GM03348 (cell line): Measurements from ENCODE around the gene ING4.
A peak's percentile ranks its signal among the peaks of the same experiment; 100 is the strongest.

Experiments
- DNase-seq: peaks from one replicate; pipeline ENCODE4 v3.0.0; 2012; ENCODE audit warnings: low spot score

Gene ING4

DNA sequence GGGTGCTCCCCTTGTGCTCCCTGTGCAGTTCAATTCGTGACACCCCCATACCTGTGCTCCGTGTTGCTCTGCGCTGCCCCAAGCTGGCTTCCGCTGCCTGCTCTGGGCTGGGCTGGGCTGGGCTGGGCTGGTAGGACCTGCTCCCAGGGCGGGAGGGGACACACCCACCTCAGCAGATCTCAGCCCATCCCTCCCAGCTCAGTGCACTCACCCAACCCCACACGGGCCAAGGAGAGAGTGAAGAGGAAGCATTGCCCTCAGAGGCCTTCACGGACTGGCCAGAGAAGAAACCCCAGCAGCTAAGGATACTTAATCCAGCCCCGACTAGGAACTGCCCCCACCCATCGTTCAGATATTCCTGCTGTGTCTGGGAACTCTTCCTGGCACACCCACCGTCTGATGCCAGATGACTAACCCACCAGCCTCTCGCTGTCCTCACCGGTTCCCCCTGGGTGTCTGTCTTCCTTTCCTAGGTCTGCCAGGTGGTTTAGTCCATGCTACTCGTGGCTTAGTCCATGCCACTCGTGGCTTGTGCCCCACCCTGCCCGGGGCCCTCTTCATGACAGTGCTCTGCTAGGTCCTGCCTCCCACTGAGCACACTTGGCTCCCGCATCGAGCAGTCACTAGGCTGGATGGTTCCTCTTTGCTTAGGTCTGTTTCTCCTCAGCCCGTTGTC is 26.9 kb downstream of the ING4 start, which contains the start of gene LPAR5:
LPAR5 (minus strand) TSS at position 104 of the 676 bp plus-strand sequence. CDS start 14,711 bp downstream, outside the sequence.
- DNase-seq, result peak; percentile 55

DNA sequence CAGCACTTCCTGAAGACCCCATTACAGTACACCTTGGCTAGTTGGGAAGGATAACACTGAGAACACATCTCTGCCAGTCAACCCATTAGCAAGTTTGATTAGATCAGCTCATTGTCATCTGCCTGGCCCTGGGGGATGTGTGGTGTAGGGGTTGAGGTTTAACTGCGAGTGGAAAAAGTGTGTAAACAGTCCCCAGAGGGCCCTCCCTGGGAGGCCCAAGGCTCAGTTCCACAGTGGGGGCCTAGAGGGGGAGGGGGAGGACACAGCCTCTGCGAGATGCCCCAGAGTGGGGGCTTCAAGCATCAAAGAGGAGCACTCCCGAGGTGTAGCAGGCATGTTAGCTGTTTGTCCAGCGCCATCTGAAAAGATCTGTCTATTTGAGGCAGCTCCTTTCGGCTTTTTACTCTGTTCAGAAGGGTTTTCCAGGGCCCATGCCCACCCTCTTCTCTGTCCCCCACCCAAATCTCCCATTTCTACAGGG is 27.5 kb downstream of the ING4 start:
- DNase-seq, result no peak

DNA sequence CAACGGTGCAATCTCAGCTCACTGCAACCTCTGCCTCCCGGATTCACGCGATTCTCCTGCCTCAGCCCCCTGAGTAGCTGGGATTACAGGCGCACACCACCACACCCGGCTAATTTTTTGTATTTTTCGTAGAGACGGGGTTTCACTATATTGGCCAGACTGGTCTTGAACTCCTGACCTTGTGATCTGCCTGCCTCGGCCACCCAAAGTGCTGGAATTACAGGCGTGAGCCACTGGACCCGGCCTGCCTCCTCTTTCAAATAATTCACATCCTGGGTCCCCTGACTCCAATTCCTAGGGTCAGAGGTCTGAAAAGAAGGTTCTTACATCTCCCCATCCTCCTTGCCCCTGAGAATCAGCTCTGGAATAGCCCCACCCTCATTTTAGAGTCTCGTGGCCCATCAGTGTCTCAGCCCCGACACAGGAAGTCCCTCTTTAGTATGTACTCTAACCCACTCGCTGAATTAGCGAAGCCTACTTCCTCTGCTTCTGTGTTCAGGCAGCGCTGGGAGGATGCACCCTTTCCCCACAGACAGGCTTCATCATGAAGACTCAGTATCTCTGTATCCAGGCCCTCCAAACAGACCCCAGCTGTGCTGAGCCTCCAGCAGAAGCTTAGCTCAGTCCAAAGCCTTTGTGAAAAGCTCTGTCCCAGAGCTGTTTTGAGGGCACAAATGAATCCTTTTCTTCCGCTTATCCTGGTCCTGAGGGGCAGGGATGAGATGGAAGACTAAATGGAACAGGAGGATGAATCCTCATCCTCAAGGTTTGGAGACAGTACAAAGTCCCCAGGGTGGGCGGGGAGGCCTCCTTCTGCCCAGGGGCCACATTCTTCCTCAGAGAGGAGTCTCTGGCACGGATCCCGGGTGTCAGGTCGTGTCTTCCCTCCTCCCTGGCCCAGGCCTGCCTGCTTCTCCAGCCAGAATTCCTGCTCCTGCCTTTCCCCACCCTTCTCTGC is 30.6 kb downstream of the ING4 start:
- DNase-seq, result no peak

DNA sequence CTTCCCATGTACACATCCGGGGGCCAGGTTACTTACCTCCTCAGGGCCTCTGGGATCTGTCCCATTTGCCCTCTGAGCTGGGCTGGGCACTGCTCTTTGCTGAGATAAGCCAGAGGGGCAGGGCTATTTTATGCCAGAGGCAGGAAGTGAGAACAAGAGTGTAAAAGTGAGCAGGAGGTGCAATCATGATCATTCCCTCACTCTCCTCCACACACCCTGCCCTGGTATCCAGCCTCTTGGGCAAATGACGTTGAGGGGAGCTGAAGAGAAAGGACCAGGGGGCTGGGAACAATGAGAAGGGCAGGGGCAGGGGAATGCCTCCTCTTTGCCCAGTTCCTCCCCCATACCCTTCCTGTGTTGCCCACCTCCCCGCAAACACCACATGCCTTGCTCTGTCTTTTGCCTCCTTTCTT is 31.4 kb downstream of the ING4 start:
- no peak for DNase-seq

DNA sequence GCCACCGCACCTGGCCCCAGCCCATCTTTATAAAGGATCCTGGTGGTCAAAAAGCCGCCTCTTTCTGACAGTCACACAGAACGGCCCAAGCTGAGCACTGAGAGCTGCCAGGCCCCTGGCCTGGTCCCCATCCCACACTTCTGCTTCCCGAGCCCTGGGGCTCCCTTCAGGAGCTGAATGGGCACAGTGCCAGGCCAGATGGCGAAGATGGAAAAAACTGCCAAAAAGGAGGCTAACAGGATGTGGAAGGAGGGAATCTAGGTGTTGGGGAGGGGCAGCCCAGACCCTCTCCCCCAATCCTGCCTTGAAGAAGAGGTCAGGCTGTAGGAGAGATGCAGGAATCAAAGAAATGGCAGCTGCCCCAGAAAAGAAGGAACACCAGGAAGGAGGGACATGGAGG is 32.2 kb downstream of the ING4 start:
- no peak for DNase-seq

DNA sequence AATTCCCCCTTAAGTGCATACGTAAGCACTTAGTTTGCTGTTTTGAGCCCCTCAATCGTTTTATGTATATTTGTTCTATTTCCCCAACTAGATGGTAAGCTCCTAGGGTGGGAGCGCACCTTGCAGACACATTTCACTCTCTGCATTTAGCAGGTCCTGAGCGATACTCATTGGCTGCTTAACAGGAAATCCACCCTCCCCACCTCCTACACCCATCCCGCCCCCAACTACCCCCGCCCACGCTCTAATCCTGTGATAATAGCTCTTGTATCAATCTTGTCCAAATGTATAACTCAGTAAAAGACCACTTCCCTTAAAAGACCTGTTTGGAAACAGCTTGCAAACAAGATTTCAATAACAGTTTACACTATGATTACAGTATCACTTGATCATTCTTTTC is 35.3 kb downstream of the ING4 start:
- DNase-seq, result no peak

DNA sequence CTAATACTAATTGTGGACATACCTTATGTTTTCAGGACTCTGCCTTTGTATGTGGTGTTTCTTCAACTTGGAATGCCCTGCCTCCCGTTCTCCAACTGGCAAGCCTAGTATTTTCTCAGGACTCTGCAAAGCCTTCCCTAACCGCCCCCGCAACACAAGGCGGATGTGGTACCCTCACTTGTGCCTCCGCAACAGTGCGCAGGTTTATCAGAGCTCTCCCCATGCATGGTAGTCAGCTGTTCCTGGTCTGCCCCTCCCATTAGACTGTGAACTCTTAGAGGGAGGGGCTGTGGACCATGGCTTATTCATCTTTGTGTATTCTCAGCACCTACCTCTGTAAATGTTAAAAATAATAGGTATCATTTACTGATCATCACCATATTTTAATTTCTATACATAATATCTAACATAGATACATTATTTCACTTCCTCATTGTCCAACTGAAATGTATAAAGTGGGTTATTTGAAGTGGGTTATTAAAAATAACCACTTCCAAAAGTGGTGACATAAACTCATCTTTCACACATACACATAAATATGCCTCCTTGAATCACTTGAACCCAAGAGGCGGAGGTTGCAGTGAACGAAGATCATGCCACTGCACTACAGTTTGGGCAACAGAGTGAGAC is 36.1 kb downstream of the ING4 start:
- DNase-seq, result no peak

DNA sequence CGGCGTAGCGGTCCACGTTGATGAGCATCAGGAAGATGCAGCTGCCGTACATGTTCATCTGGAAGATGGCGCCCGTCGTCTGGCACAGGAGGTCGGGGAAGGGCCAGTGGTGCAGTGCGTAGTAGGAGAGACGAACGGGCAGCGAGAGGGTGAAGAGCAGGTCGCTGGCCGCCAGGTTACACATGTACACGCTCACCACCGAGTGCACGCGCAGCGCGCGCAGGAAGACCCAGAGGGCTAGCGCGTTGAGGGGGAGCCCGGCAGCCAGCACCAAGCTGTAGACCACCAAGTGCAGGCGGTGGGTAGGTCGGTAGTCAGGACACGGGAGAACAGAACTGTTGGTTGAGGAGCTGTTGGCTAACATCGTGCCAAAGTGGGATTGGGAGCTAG is 42.0 kb downstream of the ING4 start:
- no peak for DNase-seq

DNA sequence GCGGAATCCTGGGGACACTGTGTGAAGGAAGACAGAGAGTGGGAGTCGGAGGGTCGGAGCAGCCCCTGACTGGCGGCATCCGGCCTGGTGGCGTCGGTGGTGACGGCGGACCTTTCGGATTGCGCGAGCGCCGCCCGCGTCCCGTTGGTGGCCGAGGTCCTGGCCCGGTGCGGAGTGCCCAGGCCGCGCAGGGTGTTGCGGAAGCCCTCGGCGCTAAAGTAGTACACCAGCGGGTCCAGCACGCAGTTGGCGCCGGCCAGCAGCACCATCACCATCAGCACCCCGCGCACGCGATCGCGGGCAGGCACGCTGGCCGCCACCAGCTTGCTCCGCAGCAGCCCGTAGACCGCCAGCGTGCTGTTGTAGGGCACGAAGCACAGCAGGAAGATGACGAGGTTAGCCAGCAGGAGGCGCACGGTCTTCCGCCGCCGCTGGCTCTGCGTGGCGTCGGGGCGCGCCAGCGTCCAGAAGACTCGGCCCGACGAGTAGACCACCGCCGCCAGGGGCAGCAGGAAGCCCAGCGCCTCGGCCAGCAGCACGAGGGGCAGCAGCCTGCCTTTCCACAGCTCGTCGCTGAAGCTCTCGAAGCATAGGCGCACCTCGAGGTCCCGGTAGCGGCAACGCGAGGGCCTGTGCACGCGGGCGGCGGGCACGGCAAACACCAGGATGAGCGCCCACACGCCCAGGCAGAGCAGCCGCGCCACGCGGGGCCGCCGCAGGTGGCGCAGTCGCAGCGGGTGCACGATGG is 42.6 kb downstream of the ING4 start:
- peak; percentile 63 for DNase-seq

DNA sequence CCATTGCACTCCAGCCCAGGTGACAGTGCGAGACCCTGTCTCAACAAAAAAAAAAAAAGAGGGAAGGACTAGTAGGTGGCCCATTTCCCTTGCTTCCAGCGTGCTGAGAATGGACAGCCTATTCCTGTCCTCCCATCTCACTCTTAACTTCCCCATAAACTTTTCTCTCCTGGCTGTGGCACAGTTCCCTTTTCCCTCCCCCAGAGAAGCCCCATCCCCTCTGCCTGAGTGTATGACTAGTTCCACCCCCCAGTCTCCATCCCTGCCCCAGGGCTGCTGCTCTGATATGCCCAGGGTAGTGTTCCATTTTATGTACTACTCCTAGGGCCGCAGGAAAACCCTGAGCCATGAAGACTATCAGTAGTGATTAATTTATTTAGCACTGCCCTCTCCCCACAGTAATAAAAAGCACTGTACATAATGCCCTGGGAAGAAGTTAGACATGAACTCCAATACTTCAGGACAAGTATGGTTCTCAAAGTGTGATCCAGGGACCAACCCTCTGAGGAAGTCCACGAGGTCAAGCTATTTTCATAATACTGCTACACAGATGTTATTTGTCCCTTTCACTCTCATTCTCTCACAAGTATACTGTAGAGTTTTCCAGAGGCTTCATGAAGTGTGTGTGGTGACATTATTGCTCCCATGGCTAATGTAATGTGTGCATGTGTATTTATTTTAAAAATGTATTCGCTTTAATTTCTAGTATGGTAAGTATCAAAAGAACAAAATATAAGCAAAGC is 44.3 kb downstream of the ING4 start:
- no peak for DNase-seq

DNA sequence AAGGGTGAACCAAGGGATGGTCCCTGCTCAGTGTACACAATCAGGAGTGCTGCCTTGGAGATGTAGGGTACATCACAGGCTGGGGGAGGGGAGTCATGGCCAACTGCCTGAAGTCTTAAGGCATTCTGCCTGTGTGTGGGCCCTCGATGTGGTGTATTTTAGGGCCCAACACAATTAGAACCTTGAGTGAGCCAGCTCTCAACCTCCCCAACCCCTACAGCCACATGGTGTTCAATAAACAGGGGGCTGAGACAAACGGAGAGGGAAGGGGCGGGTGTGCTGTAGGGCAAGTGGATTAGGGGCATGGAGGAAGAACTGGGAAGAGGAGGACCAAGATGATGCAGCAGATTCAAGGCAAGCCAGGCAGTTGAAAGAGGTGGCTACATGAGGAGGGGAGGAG is 47.1 kb downstream of the ING4 start:
- DNase-seq, result no peak

DNA sequence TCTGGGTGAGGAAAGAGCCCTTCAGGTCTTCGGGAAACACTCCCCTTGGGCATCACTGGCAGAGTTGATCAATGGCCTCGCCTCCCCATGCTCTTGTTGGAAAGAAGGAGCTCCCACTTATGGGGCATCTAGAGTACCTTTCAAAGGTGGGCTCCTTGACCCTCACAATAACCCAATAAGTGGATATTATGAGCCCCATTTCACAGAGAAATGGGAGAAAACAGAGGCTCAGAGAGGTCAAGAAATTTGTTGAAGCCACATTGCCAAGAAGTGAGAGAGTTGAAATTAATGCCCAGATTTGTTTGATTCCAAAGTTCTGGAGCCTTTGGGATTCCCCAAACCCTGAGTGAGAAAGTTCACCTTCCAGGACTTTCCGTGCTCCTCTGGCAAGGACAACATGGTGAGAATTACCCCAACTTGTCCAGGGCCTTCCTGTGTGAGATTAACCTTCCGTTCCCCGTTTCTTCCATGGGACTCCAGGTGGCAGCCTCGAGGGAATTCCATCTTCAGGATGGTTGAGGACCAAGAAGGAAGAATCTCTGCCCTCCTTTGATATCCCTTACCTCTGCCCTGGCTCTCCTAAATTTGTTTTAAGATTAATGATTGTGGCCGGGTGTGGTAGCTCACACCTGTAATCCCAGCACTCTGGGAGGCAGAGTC is 48.3 kb downstream of the ING4 start:
- no peak for DNase-seq

DNA sequence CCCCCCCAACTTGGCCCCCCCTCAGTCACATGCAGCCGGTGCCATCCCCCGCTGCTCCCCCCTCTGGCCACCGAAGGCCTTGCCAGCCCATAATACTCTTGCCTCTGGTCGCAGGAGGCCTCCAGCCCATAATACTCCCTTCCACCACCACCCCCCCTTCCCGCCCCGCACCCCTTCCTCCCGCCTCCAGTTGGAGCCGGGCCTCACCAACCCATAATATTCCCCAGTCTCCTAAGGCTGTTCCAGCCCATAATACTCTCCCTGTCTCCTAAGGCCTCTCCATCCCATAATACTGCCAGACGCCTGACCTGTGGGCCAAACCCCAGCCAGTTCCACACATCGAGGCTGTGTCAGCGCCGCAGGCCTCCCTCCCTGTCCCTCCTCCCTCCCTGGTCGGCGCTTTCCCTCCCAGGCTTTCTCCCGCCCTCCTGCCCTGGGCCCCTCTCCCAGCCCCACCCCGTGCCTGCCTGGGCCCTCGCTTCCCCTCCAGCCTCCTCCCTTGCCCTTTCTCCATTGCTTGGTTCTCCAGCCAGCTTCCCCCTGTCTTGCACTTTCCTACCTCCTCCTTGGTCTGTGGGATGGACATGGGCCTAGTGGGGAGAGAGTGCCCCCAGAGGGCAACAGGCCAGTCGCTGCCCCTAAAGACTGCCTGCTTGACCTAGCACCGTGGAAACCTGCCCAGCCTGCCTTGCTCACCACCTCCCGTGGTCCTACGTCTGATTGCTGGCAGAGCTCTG is 49.0 kb downstream of the ING4 start:
- peak; percentile 92 for DNase-seq

DNA sequence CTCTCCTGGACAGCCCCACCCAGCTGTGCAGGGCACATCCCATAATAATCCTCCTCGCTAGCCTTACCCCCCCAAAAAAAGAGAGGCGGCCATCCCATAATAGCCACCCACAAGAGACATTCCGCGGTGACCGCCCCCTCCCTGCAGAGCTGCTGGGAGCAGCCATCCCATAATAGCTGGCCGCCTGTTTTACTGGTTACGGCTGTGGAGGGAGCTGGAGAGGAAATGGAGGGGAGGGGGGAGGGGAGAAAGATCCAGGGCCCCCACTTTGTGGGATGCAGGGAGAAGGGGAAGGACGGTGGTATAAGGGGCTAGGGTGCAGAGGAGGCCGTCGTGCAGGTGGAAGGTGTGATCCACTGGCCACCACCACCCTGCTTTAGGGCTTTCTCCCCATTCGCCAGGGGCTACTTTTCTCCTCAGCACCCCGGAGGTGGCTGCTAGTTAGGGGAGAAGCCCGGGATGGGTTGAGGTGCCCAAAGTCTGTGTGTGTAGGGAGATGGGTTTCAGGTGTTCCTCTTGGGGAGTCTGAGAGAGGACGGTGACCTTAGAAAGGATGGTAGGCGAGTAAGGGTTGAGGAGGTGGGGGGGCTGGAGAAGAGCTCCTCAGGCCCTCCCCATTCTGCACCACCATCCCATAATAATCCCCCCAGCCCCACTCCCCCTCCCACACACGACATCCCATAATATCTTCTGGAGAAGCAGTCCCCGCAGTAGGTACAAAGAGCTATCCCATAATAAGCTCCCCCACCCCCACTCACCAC is 49.7 kb downstream of the ING4 start:
- peak; percentile 79 for DNase-seq

DNA sequence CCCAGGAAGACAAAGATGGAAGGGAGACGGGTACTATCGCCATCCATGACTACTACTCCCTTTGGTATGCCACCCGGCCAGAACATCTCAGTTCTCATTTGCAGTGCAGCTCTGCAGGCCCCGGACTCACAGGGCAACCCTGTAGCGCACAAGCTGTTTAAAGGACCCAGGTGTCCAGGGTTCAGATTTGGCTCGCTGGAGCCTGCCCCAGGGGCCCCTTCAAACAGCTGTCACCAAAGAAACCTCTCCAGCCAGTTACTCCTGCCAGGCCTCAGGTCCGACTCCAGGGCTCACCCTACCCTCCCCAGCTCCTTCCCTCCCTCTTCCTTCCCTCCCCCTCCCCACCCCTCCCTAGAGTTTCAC is 50.3 kb downstream of the ING4 start:
- no peak for DNase-seq

DNA sequence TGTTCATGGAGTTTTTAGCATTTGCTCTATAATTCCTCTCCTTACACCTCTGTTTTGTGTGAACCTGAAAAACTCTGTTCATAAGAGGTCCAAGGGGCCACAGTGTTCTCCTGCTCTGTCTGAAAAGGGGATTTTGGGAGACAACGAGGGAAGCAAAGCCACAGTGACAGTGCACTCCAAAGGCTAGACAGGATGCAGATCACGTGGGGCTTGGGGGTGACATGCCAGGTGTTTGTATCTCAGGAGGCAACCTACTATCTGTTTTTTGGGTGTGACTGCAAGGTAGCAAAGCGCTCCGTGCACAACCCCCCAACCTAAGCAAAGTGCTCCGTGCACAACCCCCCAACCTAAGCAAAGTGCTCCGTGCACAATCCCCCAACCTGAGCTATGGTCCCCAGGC is 50.7 kb downstream of the ING4 start:
- no peak for DNase-seq

DNA sequence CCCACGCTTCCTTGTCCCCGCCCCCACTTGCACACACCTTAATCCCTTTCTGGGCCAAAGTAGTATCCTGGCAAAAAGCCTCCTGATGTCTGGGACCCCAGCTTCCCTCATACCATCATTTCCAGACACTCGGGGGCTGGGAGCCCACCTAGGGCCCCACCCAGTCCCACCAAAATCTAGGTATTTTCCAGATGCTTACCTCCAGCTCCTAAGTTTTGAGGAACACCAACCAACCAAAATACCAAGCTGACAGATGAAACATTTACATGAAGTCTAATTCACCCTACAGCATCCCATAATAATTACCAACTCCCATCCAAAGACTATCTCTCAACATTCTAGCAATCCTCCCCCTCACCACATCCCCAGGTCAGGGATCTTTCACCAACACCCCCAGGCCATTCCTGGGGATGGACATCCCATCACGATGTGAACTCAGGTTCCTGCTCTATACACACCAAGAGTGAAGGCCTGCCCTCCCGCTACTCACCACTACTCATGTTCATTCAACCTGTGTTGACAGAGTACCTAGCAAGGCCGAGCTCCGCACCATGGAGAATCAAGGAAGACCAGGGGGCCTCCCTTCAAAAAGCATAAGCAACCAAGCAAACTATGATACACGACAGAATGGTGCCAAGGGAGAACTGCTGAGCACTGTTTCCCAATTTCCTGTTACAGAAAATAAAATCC is 54.2 kb downstream of the ING4 start:
- no peak for DNase-seq

DNA sequence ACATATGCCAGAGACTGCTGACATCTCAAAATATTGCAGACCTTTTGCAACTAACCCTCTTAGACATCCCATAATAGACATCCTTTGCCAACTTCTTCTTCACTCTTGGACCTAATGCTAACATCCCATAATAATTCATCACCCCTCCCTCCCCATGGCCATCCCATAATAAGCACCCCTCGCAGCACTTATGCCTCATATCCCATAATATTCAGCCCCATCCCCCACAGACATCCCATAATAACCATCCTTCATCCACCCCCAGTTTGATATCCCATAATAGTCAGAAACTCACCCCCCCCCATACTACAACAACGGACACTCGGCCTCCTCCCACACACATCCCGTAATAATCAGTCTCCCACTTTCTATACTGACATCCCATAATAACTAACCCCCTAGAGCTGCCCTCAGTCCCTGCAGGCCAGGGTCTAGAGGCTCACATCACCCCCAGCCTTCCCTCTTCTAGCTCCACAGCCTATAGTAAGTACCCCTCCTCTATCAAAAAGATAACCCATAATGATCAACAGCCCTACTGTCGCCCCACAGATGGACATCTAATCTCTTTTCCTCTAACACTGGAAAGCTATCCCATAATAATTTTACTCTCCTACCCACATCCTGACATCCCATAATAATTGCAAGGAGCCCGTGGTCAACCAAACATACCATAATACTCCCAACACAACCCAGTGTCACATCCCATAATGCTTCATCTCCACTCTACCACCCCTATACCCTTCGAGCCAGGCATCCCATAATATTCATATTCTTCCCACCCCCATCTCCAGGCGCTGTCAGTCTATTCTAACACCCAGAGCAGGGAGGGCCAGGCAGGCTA is 54.9 kb downstream of the ING4 start:
- DNase-seq, result peak; percentile 44
